Activated CD4-positive, alpha-beta memory T cell treated with anti-CD3 and anti-CD28 coated beads for 36 hours (primary cell): ENCODE measurements around the gene CFHR2. TPM values are rescaled to one million over a fixed set of nuclear protein-coding genes. Genes with fewer than 3 reads are reported as not detected.
"Not testable (repeated sequence)": the region's sequence is repeated elsewhere in the genome, so short reads cannot be mapped to it uniquely, and the experiment has no call there.

Source experiments
- CTCF ChIA-PET: fragments of 350-600 bp; sonication (Branson Sonifier 250); formaldehyde crosslinking; loops from one replicate; lab custom pipeline; 2021; ENCODE audit warnings: antibody characterized with exemption, inconsistent platforms; lab: Charles Lee
- POLR2A ChIA-PET: fragments of 350-600 bp; sonication (Branson Sonifier 250); formaldehyde crosslinking; loops from one replicate; lab custom pipeline; 2021; ENCODE audit warnings: antibody characterized with exemption; lab: Charles Lee
- DNase-seq: peaks from one replicate; pipeline ENCODE4 v3.0.0-alpha.2; 2020
- H3K27ac Mint-ChIP-seq: one replicate; pipeline ENCODE4 v1.8.0; 2021; ENCODE audit warnings: mixed read lengths
- H3K27me3 Mint-ChIP-seq: one replicate; pipeline ENCODE4 v1.8.0; 2021; ENCODE audit warnings: mixed read lengths
- H3K36me3 Mint-ChIP-seq: one replicate; pipeline ENCODE4 v1.8.0; 2021; ENCODE audit warnings: mixed read lengths
- H3K4me1 Mint-ChIP-seq: one replicate; pipeline ENCODE4 v1.8.0; 2021; ENCODE audit warnings: low read depth, mixed read lengths
- H3K4me3 Mint-ChIP-seq: one replicate; pipeline ENCODE4 v1.8.0; 2021; ENCODE audit warnings: mild to moderate bottlenecking, mixed read lengths
- H3K9me3 Mint-ChIP-seq: one replicate; pipeline ENCODE4 v1.8.0; 2021; ENCODE audit warnings: mixed read lengths
- intact Hi-C: fragments of 100-400 bp; cut with micrococcal nuclease; formaldehyde crosslinking; loops from one replicate; pipeline ENCODE4 v1.15.1; 2023
- total RNA-seq, 2 experiments: library from RNA; stranded (reverse); gene quantifications; one replicate each; pipeline ENCODE4 v1.2.3, GENCODE V29; 2021

The CFHR2 gene
- total RNA-seq, 2 experiments from 2014 or later = not detected

- CTCF ChIA-PET = no interaction called here
- no peak for DNase-seq
- H3K27me3 Mint-ChIP-seq = peaks cover 5% of the 10 kb centered on the region
- no peaks in the 10 kb centered on the region for H3K36me3 Mint-ChIP-seq
- POLR2A ChIA-PET = no interaction called here
- intact Hi-C loops = no loop called here
- no peaks in the 10 kb centered on the region for H3K9me3 Mint-ChIP-seq
- no peaks in the 10 kb centered on the region for H3K4me1 Mint-ChIP-seq
- H3K27ac Mint-ChIP-seq = no peak overlapping the region
- no peak overlapping the region for H3K4me3 Mint-ChIP-seq
Measured at GRCh38 chr1:196960854-196961253, 17.3 kb downstream of the CFHR2 start.

GRCh38 chr1:196970182-196970581, 26.6 kb downstream of the CFHR2 start:
- H3K27me3 Mint-ChIP-seq = no peaks in the 10 kb centered on the region
- intact Hi-C loops = no loop called here
- no peaks in the 10 kb centered on the region for H3K9me3 Mint-ChIP-seq
- H3K36me3 Mint-ChIP-seq = no peaks in the 10 kb centered on the region
- H3K27ac Mint-ChIP-seq = no peak overlapping the region
- no peaks in the 10 kb centered on the region for H3K4me1 Mint-ChIP-seq
- DNase-seq = no peak
- ChIA-PET CTCF (no interaction called here), POLR2A (no interaction called here)
- no peak overlapping the region for H3K4me3 Mint-ChIP-seq

GRCh38 chr1:196976278-196976677, 32.7 kb downstream of the CFHR2 start:
- POLR2A ChIA-PET = no interaction called here

GRCh38 chr1:196977278-196977677, 33.7 kb downstream of the CFHR2 start, which contains the start of gene CFHR5:
CFHR5 (plus strand) TSS chr1:196977556; CDS start chr1:196977665, 109 bp downstream.
- intact Hi-C loops = no loop called here
- Mint-ChIP-seq H3K27ac (no peak within 1 kb of the TSS), H3K4me3 (no peak within 1 kb of the TSS), H3K36me3 (no peaks in the 10 kb centered on the region), H3K4me1 (no peaks in the 10 kb centered on the region), H3K27me3 (no peaks in the 10 kb centered on the region), H3K9me3 (no peaks in the 10 kb centered on the region)
- no peak for DNase-seq
- POLR2A ChIA-PET = no interaction called here
- CTCF ChIA-PET = no interaction called here

More at GRCh38 chr1:196976278-196976677, 32.7 kb downstream of the CFHR2 start:
- intact Hi-C loops = no loop called here
- CTCF ChIA-PET = no interaction called here
- no peak for DNase-seq
- no peaks in the 10 kb centered on the region for H3K4me1 Mint-ChIP-seq
- H3K9me3 Mint-ChIP-seq = no peaks in the 10 kb centered on the region
- no peaks in the 10 kb centered on the region for H3K27me3 Mint-ChIP-seq
- H3K27ac Mint-ChIP-seq = no peak overlapping the region
- H3K4me3 Mint-ChIP-seq = no peak overlapping the region
- H3K36me3 Mint-ChIP-seq = no peaks in the 10 kb centered on the region

GRCh38 chr1:196980859-196981258, 37.3 kb downstream of the CFHR2 start:
- H3K4me3 Mint-ChIP-seq = no peak overlapping the region
- intact Hi-C loops = no loop called here
- POLR2A ChIA-PET = no interaction called here
- no peak for DNase-seq
- no peak overlapping the region for H3K27ac Mint-ChIP-seq
- CTCF ChIA-PET = no interaction called here
- no peaks in the 10 kb centered on the region for H3K27me3 Mint-ChIP-seq
- H3K9me3 Mint-ChIP-seq = no peaks in the 10 kb centered on the region
- no peaks in the 10 kb centered on the region for H3K36me3 Mint-ChIP-seq
- no peaks in the 10 kb centered on the region for H3K4me1 Mint-ChIP-seq

GRCh38 chr1:196982247-196982646, 38.7 kb downstream of the CFHR2 start:
- H3K4me1 Mint-ChIP-seq, H3K27ac Mint-ChIP-seq, CTCF ChIA-PET, intact Hi-C loops, H3K27me3 Mint-ChIP-seq, POLR2A ChIA-PET, DNase-seq, H3K9me3 Mint-ChIP-seq, H3K36me3 Mint-ChIP-seq, H3K4me3 Mint-ChIP-seq: not testable (repeated sequence)

GRCh38 chr1:196991919-196992651, 48.5 kb downstream of the CFHR2 start:
- CTCF ChIA-PET, H3K36me3 Mint-ChIP-seq, POLR2A ChIA-PET, H3K9me3 Mint-ChIP-seq, H3K4me3 Mint-ChIP-seq, DNase-seq, H3K27ac Mint-ChIP-seq, H3K27me3 Mint-ChIP-seq, intact Hi-C loops, H3K4me1 Mint-ChIP-seq: not testable (repeated sequence)

GRCh38 chr1:196993916-196994315, 50.4 kb downstream of the CFHR2 start:
- Mint-ChIP-seq H3K27ac (no peak overlapping the region), H3K36me3 (no peaks in the 10 kb centered on the region), H3K4me1 (no peaks in the 10 kb centered on the region), H3K9me3 (no peaks in the 10 kb centered on the region), H3K27me3 (peaks cover 4% of the 10 kb centered on the region), H3K4me3 (no peak overlapping the region)
- DNase-seq = no peak
- POLR2A ChIA-PET = no interaction called here
- intact Hi-C loops = no loop called here
- CTCF ChIA-PET = no interaction called here

GRCh38 chr1:196997423-196997822, 53.9 kb downstream of the CFHR2 start:
- H3K9me3 Mint-ChIP-seq = no peaks in the 10 kb centered on the region
- intact Hi-C loops = no loop called here
- H3K4me3 Mint-ChIP-seq = no peak overlapping the region
- no peaks in the 10 kb centered on the region for H3K4me1 Mint-ChIP-seq
- no peak for DNase-seq
- CTCF ChIA-PET = interaction anchor here (0.6 kb wide), 1 partner anchor 627 kb away, joined by 5 read pairs; no protein-coding TSS in a partner anchor
- POLR2A ChIA-PET = no interaction called here
- peaks cover under 1% of the 10 kb centered on the region for H3K27me3 Mint-ChIP-seq
- no peak overlapping the region for H3K27ac Mint-ChIP-seq
- no peaks in the 10 kb centered on the region for H3K36me3 Mint-ChIP-seq

GRCh38 chr1:197001828-197002227, 58.3 kb downstream of the CFHR2 start:
- Mint-ChIP-seq H3K9me3 (no peaks in the 10 kb centered on the region), H3K36me3 (no peaks in the 10 kb centered on the region), H3K27ac (no peak overlapping the region), H3K4me1 (no peaks in the 10 kb centered on the region), H3K27me3 (peaks cover 1% of the 10 kb centered on the region), H3K4me3 (no peak overlapping the region)
- DNase-seq = no peak
- ChIA-PET POLR2A (no interaction called here), CTCF (no interaction called here)
- intact Hi-C loops = no loop called here

- DNase-seq = no peak
- POLR2A ChIA-PET = no interaction called here
- no peak overlapping the region for H3K27ac Mint-ChIP-seq
- no peaks in the 10 kb centered on the region for H3K36me3 Mint-ChIP-seq
- CTCF ChIA-PET = no interaction called here
- intact Hi-C loops = no loop called here
- H3K4me1 Mint-ChIP-seq = no peaks in the 10 kb centered on the region
- H3K27me3 Mint-ChIP-seq = peaks cover 1% of the 10 kb centered on the region
- no peak overlapping the region for H3K4me3 Mint-ChIP-seq
- no peaks in the 10 kb centered on the region for H3K9me3 Mint-ChIP-seq
Measured at GRCh38 chr1:197003132-197003531, 59.6 kb downstream of the CFHR2 start.

- H3K4me3 Mint-ChIP-seq = no peak overlapping the region
- H3K4me1 Mint-ChIP-seq = no peaks in the 10 kb centered on the region
- peaks cover 1% of the 10 kb centered on the region for H3K27me3 Mint-ChIP-seq
- no peaks in the 10 kb centered on the region for H3K36me3 Mint-ChIP-seq
- ChIA-PET POLR2A (no interaction called here), CTCF (no interaction called here)
- intact Hi-C loops = no loop called here
- peaks cover 7% of the 10 kb centered on the region for H3K9me3 Mint-ChIP-seq
- no peak overlapping the region for H3K27ac Mint-ChIP-seq
- no peak for DNase-seq
Measured at GRCh38 chr1:197008861-197009260, 65.3 kb downstream of the CFHR2 start.
